MCF 10A (cell line): ENCODE measurements around the gene NOL6. TPM values are rescaled to one million over a fixed set of nuclear protein-coding genes. Genes with fewer than 3 reads are reported as not detected.
"Not testable (repeated sequence)": the region's sequence is repeated elsewhere in the genome, so short reads cannot be mapped to it uniquely, and the experiment has no call there.

Experiments
- BruUV-seq: library from RNA; stranded (reverse); fragments of 400-500 nt; replicated peaks from 2 replicates; lab custom pipeline; 2021; lab: Mats Ljungman, UMichigan
- CTCF ChIA-PET: fragments of 300-600 bp; sonication (Branson Sonifier 250); formaldehyde crosslinking; extraction: SDS; loops from one replicate; lab custom pipeline; 2021; ENCODE audit warnings: antibody characterized with exemption, inconsistent platforms; lab: Yijun Ruan, JAX
- POLR2A ChIA-PET: fragments of 300-600, 350-650 bp; sonication (Branson Sonifier 250); formaldehyde crosslinking; extraction: SDS; loops from one replicate; lab custom pipeline; 2020; ENCODE audit warnings: antibody characterized with exemption, inconsistent platforms; lab: Yijun Ruan, JAX
- DNase-seq: peaks from one replicate; pipeline ENCODE4 v3.0.0-alpha.2; 2018; ENCODE audit not compliant: unreplicated experiment
- H3K27ac Mint-ChIP-seq: one replicate; pipeline ENCODE4 v1.8.0; 2022; ENCODE audit warnings: mild to moderate bottlenecking, low read depth, mixed read lengths; ENCODE audit not compliant: unreplicated experiment
- H3K27me3 Mint-ChIP-seq: one replicate; pipeline ENCODE4 v1.8.0; 2022; ENCODE audit warnings: mixed read lengths; ENCODE audit not compliant: insufficient read depth, unreplicated experiment
- H3K36me3 Mint-ChIP-seq: one replicate; pipeline ENCODE4 v1.8.0; 2022; ENCODE audit warnings: mild to moderate bottlenecking, moderate library complexity, mixed read lengths; ENCODE audit not compliant: insufficient read depth, unreplicated experiment
- H3K4me1 Mint-ChIP-seq: one replicate; pipeline ENCODE4 v1.8.0; 2022; ENCODE audit warnings: mixed read lengths; ENCODE audit not compliant: insufficient read depth, unreplicated experiment
- H3K4me3 Mint-ChIP-seq: one replicate; pipeline ENCODE4 v1.8.0; 2022; ENCODE audit warnings: mild to moderate bottlenecking, moderate library complexity, mixed read lengths; ENCODE audit not compliant: unreplicated experiment
- H3K9me3 Mint-ChIP-seq: one replicate; pipeline ENCODE4 v1.8.0; 2022; ENCODE audit warnings: mixed read lengths; ENCODE audit not compliant: unreplicated experiment
- intact Hi-C: fragments of 100-400 bp; cut with micrococcal nuclease; formaldehyde crosslinking; loops from 2 replicates; pipeline ENCODE4 v1.14.1; 2022
- total RNA-seq: library from RNA; stranded (reverse); gene quantifications from 2 replicates; pipeline ENCODE4 v1.2.3, GENCODE V29; 2022
- TF ChIP-seq, protein P1 (sequence below): fragments of 200-600 bp; IDR thresholded peaks from one replicate; pipeline ENCODE4 v1.8.0; 2022; ENCODE audit warnings: antibody characterized with exemption, mild to moderate bottlenecking; ENCODE audit not compliant: unreplicated experiment

NOL6 gene
- total RNA-seq, 1 experiment from 2014 or later: 48.6 TPM

DNA sequence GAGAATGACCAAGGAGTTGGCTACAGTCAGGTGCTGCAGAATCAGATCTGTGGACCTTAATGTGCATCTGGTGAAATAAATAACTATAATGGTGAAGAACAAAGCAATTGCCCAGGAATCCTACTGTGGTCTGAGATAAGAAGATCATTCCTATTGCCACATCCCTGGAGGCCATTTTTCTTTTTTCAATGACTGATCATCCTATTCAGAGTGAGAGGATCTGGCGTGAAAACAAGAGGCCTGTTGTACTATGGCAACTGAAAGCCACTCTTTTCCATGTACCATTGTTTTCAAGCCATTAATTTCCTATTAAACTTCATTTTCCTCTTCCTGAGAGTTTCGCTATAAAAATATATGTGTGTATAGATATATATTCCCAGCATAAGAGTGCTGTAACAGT is 38.8 kb upstream of the NOL6 start:
- BruUV-seq, H3K4me3 Mint-ChIP-seq, POLR2A ChIA-PET, H3K4me1 Mint-ChIP-seq, H3K27me3 Mint-ChIP-seq, H3K36me3 Mint-ChIP-seq, DNase-seq, H3K9me3 Mint-ChIP-seq, intact Hi-C loops, H3K27ac Mint-ChIP-seq: not testable (repeated sequence)
- CTCF ChIA-PET: interaction anchor here (0.8 kb wide), 1 partner anchor 108 kb away, joined by 4 read pairs; no protein-coding TSS in a partner anchor

DNA sequence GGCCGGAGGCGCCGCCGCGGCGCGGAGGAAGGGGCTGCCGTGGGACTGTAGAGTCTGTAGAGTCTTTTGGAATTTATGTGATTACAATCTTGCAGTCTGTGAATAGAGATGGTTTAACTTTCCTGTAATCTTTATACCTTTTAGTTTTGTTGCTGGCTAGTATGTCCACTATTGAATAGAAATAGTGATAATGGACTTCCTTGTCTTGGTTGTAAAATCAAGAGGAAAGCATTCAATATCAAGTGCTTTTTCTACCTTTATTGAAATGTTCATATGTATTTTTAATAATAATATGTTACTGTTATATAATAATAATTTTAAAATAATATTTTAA is 37.4 kb upstream of the NOL6 start:
- not testable (repeated sequence) for BruUV-seq

DNA sequence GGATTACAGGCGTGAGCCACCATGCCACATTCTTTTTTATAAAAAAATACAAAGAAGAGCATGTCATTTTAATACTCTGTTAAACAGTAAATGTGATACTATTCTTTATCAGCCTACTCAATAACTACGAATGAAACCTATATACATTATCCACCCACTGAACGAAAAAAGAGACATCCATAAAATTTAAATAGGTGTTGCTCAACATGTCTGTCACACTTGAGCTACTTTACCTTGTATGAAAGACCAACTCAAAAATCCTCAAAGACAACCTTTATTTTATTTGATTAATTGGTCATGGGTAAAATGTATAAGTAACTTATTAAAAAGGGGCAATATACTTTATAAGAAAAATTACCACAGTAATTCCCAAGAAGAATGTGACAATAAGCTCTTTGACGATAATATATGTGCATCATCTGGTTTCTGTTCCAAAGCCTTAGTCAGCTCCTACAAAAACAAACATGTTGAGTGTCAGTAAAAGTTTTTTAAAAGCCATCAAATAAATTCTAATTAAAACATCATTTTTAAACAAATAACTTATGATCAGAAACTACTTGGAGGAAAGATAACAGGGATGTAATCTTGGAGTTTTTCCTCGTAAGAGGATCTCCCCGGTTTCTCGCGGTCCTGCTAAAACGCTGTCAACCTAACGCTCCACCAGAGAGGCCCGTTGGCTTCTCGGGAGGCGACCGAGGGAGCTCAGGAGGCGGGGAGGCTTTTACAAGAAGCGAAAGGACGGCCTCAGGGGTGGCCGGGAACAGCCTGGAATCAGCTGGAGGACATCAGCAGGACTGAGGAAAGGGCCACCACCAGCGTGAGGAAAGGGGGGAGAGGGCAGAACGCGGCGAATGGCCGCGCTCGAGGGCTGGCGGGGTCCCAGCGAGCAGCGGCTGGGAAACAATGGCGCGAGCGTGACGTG is 36.8 kb upstream of the NOL6 start:
- no peaks in the 10 kb centered on the region for H3K9me3 Mint-ChIP-seq
- TF ChIP-seq, protein P1, sequence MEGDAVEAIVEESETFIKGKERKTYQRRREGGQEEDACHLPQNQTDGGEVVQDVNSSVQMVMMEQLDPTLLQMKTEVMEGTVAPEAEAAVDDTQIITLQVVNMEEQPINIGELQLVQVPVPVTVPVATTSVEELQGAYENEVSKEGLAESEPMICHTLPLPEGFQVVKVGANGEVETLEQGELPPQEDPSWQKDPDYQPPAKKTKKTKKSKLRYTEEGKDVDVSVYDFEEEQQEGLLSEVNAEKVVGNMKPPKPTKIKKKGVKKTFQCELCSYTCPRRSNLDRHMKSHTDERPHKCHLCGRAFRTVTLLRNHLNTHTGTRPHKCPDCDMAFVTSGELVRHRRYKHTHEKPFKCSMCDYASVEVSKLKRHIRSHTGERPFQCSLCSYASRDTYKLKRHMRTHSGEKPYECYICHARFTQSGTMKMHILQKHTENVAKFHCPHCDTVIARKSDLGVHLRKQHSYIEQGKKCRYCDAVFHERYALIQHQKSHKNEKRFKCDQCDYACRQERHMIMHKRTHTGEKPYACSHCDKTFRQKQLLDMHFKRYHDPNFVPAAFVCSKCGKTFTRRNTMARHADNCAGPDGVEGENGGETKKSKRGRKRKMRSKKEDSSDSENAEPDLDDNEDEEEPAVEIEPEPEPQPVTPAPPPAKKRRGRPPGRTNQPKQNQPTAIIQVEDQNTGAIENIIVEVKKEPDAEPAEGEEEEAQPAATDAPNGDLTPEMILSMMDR: no peak
- DNase-seq: peak; percentile 46
- CTCF ChIA-PET: interaction anchor here (0.6 to 1.3 kb wide), 4 partner anchors 44 to 136 kb away, joined by 3 read pairs; no protein-coding TSS in a partner anchor
- H3K4me1 Mint-ChIP-seq: peaks cover 21% of the 10 kb centered on the region
- intact Hi-C loops: no loop called here
- BruUV-seq: TSS peak; percentile 62
- H3K27ac Mint-ChIP-seq: peak overlapping the region; percentile 98
- POLR2A ChIA-PET: interaction anchor here (0.7 to 2.9 kb wide), 5 partner anchors 8 to 285 kb away, joined by 3 to 17 read pairs (median 5); partner anchors contain the start of genes ANKRD18B and NOL6
- peak overlapping the region; percentile 76 for H3K4me3 Mint-ChIP-seq
- peaks cover 5% of the 10 kb centered on the region for H3K36me3 Mint-ChIP-seq
- no peaks in the 10 kb centered on the region for H3K27me3 Mint-ChIP-seq

More for the DNA sequence above, 37.4 kb upstream of the NOL6 start:
- DNase-seq, H3K9me3 Mint-ChIP-seq, H3K36me3 Mint-ChIP-seq, H3K27me3 Mint-ChIP-seq, intact Hi-C loops: not testable (repeated sequence)
- Mint-ChIP-seq H3K4me1 (peaks cover 18% of the 10 kb centered on the region), H3K27ac (peak overlapping the region; percentile 98), H3K4me3 (peak overlapping the region; percentile 76)
- CTCF ChIA-PET: interaction anchor here (1.0 to 1.1 kb wide), 2 partner anchors 44 to 137 kb away, joined by 3 read pairs; no protein-coding TSS in a partner anchor
- POLR2A ChIA-PET: interaction anchor here (0.7 to 2.9 kb wide), 4 partner anchors 9 to 286 kb away, joined by 5 to 17 read pairs (median 10); partner anchors contain the start of genes ANKRD18B and NOL6

DNA sequence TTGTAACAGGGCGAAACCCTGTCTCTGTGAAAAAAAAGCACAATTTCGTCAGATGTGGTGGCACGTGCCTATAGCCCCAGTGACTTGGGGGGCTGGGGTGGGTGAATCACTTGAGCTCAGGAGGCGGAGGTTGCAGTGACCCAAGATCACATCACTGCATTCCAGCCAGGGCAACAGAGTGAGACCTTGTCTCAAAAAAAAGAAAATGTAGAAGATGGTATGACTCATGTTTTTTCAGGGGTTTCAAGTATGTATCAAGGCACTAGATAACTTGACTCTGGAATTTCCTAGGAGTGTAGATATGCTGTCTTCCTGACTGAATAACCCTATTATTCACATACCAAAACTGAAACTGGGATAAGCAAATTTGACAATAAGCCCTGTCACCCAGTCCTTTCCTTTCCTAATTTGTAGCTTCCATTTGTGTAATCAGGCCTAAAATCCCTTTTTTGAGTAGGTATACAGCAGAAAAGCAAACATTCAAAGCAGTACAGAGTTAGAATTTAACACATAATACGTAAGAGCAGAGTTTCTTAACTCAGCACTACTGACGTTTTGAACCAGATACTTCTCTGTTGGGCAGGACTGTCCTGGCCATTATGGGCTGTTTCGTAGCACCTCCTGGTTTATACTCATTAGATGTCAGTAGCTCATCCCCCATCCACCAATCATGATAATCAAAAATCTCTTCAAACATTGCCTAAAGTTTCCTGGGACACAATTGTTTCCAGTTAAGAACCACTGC is 33.1 kb upstream of the NOL6 start:
- peak overlapping the region; percentile 88 for H3K27ac Mint-ChIP-seq
- peaks cover 5% of the 10 kb centered on the region for H3K36me3 Mint-ChIP-seq
- intact Hi-C loops: no loop called here
- TF ChIP-seq, protein P1: no peak
- CTCF ChIA-PET: interaction anchor here (1.0 to 1.1 kb wide), 3 partner anchors 10 to 103 kb away, joined by 3 read pairs; no protein-coding TSS in a partner anchor
- DNase-seq: peak; percentile 63
- H3K4me3 Mint-ChIP-seq: peak overlapping the region; percentile 51
- no peaks in the 10 kb centered on the region for H3K9me3 Mint-ChIP-seq
- no peaks in the 10 kb centered on the region for H3K27me3 Mint-ChIP-seq
- H3K4me1 Mint-ChIP-seq: peaks cover 21% of the 10 kb centered on the region
- POLR2A ChIA-PET: interaction anchor here (0.7 kb wide), 1 partner anchor 33 kb away, joined by 4 read pairs; the partner anchor contains the start of gene NOL6
- no TSS peak for BruUV-seq
